Neural cell (in vitro differentiated cells): ENCODE results near the gene DNAJC10.

ENCODE experiments used
- EP300 ChIP-seq: fragments of 450-650 bp; conservative IDR thresholded peaks from 2 replicates; pipeline ENCODE4 v1.6.1; 2014; ENCODE audit warnings: antibody characterized with exemption, mild to moderate bottlenecking, moderate library complexity; ENCODE audit not compliant: poor library complexity, severe bottlenecking
- EZH2 ChIP-seq: fragments of 200-600, 300-800 bp; shearing (Covaris generic), sonication (generic); IDR thresholded peaks from 2 replicates; pipeline ENCODE4 v1.6.1; 2014; ENCODE audit warnings: antibody characterized with exemption, low read length, borderline replicate concordance, mild to moderate bottlenecking; ENCODE audit not compliant: insufficient read depth, poor library complexity, severe bottlenecking
- MXI1 ChIP-seq: fragments of 450-650 bp; conservative IDR thresholded peaks from 2 replicates; pipeline ENCODE4 v1.6.1; 2014; ENCODE audit warnings: antibody characterized with exemption, mild to moderate bottlenecking; ENCODE audit not compliant: poor library complexity, severe bottlenecking
- POLR2AphosphoS5 ChIP-seq: IDR thresholded peaks from 2 replicates; pipeline ENCODE4 v1.6.1; 2012
- RAD21 ChIP-seq: fragments of 450-650 bp; conservative IDR thresholded peaks from 2 replicates; pipeline ENCODE4 v1.6.1; 2014; ENCODE audit warnings: antibody characterized with exemption, mild to moderate bottlenecking, moderate library complexity
- SMC3 ChIP-seq: fragments of 450-650 bp; conservative IDR thresholded peaks from 2 replicates; pipeline ENCODE4 v1.6.1; 2014; ENCODE audit warnings: antibody characterized with exemption, mild to moderate bottlenecking, moderate library complexity; ENCODE audit not compliant: poor library complexity
- TAF1 ChIP-seq: IDR thresholded peaks from 2 replicates; pipeline ENCODE4 v1.6.1; 2012; ENCODE audit warnings: low read depth
- TF ChIP-seq, protein P1 (sequence below): fragments of 450-650 bp; IDR thresholded peaks from 2 replicates; pipeline ENCODE4 v1.5.1; 2014; ENCODE audit warnings: antibody characterized with exemption, mild to moderate bottlenecking, moderate library complexity; ENCODE audit not compliant: poor library complexity, severe bottlenecking
- TF ChIP-seq, protein P2 (sequence below): IDR thresholded peaks from 2 replicates; pipeline ENCODE4 v1.6.1; 2012; ENCODE audit warnings: borderline replicate concordance

DNA sequence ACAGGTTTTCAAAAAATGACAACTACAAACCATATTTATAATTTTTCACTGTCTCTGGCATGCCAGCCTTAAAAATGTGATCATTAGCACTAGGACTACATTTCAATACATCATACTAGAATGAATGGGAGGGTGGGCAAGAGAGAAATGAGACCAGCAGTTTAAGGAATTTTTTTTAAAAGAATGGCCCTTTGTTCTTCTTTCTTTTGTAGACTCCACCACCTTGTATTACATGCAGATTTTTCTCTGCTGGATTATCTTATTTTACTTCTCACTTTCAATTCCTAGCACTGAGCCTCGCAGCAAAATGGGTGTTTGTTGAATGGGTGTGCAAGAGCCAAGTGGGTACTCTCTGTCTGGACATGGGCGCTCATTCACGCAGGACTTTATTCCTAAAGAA lies 110.4 kb downstream of the DNAJC10 start:
- TF ChIP-seq EZH2 (no peak), RAD21 (no peak), EP300 (no peak), POLR2AphosphoS5 (no peak), TAF1 (no peak), SMC3 (no peak), MXI1 (no peak)
- TF ChIP-seq, protein P1, sequence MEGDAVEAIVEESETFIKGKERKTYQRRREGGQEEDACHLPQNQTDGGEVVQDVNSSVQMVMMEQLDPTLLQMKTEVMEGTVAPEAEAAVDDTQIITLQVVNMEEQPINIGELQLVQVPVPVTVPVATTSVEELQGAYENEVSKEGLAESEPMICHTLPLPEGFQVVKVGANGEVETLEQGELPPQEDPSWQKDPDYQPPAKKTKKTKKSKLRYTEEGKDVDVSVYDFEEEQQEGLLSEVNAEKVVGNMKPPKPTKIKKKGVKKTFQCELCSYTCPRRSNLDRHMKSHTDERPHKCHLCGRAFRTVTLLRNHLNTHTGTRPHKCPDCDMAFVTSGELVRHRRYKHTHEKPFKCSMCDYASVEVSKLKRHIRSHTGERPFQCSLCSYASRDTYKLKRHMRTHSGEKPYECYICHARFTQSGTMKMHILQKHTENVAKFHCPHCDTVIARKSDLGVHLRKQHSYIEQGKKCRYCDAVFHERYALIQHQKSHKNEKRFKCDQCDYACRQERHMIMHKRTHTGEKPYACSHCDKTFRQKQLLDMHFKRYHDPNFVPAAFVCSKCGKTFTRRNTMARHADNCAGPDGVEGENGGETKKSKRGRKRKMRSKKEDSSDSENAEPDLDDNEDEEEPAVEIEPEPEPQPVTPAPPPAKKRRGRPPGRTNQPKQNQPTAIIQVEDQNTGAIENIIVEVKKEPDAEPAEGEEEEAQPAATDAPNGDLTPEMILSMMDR: no peak
- TF ChIP-seq, protein P2, sequence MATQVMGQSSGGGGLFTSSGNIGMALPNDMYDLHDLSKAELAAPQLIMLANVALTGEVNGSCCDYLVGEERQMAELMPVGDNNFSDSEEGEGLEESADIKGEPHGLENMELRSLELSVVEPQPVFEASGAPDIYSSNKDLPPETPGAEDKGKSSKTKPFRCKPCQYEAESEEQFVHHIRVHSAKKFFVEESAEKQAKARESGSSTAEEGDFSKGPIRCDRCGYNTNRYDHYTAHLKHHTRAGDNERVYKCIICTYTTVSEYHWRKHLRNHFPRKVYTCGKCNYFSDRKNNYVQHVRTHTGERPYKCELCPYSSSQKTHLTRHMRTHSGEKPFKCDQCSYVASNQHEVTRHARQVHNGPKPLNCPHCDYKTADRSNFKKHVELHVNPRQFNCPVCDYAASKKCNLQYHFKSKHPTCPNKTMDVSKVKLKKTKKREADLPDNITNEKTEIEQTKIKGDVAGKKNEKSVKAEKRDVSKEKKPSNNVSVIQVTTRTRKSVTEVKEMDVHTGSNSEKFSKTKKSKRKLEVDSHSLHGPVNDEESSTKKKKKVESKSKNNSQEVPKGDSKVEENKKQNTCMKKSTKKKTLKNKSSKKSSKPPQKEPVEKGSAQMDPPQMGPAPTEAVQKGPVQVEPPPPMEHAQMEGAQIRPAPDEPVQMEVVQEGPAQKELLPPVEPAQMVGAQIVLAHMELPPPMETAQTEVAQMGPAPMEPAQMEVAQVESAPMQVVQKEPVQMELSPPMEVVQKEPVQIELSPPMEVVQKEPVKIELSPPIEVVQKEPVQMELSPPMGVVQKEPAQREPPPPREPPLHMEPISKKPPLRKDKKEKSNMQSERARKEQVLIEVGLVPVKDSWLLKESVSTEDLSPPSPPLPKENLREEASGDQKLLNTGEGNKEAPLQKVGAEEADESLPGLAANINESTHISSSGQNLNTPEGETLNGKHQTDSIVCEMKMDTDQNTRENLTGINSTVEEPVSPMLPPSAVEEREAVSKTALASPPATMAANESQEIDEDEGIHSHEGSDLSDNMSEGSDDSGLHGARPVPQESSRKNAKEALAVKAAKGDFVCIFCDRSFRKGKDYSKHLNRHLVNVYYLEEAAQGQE: no peak
